Subcutaneous abdominal adipose tissue (tissue), 5 donors: ENCODE results near the gene RBFOX2.
A peak's percentile ranks its signal among the peaks of the same experiment; 100 is the strongest.
"Not testable (repeated sequence)": the region's sequence is repeated elsewhere in the genome, so short reads cannot be mapped to it uniquely, and the experiment has no call there.

ENCODE experiments used
- H3K27ac ChIP-seq: one replicate; pipeline ENCODE4 v1.7.0; 2013; ENCODE audit warnings: low read depth, mild to moderate bottlenecking, inconsistent platforms, low read length, moderate library complexity
- H3K27me3 ChIP-seq, 5 donors: one replicate each; pipeline ENCODE4 v1.7.0; 2013; ENCODE audit warnings: low read length in 5 of 5, inconsistent platforms in 1 of 5; ENCODE audit not compliant: control insufficient read depth in 5 of 5, insufficient read depth in 4 of 5
- H3K36me3 ChIP-seq, 5 donors: one replicate each; pipeline ENCODE4 v1.7.0; 2013; ENCODE audit warnings: low read length in 5 of 5; ENCODE audit not compliant: control insufficient read depth in 5 of 5, insufficient read depth in 5 of 5
- H3K4me1 ChIP-seq, 5 donors: one replicate each; pipeline ENCODE4 v1.7.0; 2013; ENCODE audit warnings: low read length in 5 of 5, mild to moderate bottlenecking in 3 of 5, moderate library complexity in 1 of 5; ENCODE audit not compliant: control insufficient read depth in 5 of 5, insufficient read depth in 5 of 5
- H3K4me3 ChIP-seq, 5 donors: one replicate each; pipeline ENCODE4 v1.7.0; 2013; ENCODE audit warnings: low read length in 5 of 5, low read depth in 1 of 5
- H3K9ac ChIP-seq, 5 donors: one replicate each; pipeline ENCODE4 v1.7.0; 2013; ENCODE audit warnings: low read length in 5 of 5, mild to moderate bottlenecking in 4 of 5, moderate library complexity in 3 of 5
- H3K9me3 ChIP-seq, 5 donors: one replicate each; pipeline ENCODE4 v1.7.0; 2013; ENCODE audit warnings: low read length in 5 of 5; ENCODE audit not compliant: control insufficient read depth in 5 of 5
- donor health status: healthy.
- donor health status: healthy.
- donor health status: healthy.
- donor health status: healthy.
- donor health status: healthy.

RBFOX2 gene

GRCh38 chr22:36022697-36023096, 5.9 kb downstream of the RBFOX2 start:
- Histone ChIP-seq H3K9ac (no peak overlapping the region), H3K4me1 (peaks cover 0 to 42% (median 29%) of the 10 kb centered on the region in 5 donors), H3K36me3 (peaks cover 0 to 2% (median 0%) of the 10 kb centered on the region in 5 donors), H3K9me3 (no peaks in the 10 kb centered on the region), H3K27ac (peak overlapping the region; percentile 13), H3K4me3 (no peak overlapping the region), H3K27me3 (no peaks in the 10 kb centered on the region)

GRCh38 chr22:36022162-36022561, 6.5 kb downstream of the RBFOX2 start:
- Histone ChIP-seq H3K27ac (peak overlapping the region; percentile 13), H3K27me3 (no peaks in the 10 kb centered on the region), H3K4me1 (peaks cover 0 to 40% (median 27%) of the 10 kb centered on the region in 5 donors), H3K4me3 (no peak overlapping the region), H3K36me3 (peaks cover 0 to 2% (median 0%) of the 10 kb centered on the region in 5 donors), H3K9me3 (no peaks in the 10 kb centered on the region), H3K9ac (no peak overlapping the region)

GRCh38 chr22:36021606-36022153, 6.9 kb downstream of the RBFOX2 start:
- H3K4me3 ChIP-seq: no peak overlapping the region
- peaks cover 0 to 40% (median 22%) of the 10 kb centered on the region in 5 donors for H3K4me1 ChIP-seq
- H3K9me3 ChIP-seq: no peaks in the 10 kb centered on the region
- no peaks in the 10 kb centered on the region for H3K27me3 ChIP-seq
- peak overlapping the region in 1 of 5 donors; percentile 25 for H3K9ac ChIP-seq
- peak overlapping the region; percentile 13 for H3K27ac ChIP-seq
- H3K36me3 ChIP-seq: peaks cover 0 to 2% (median 0%) of the 10 kb centered on the region in 5 donors

- H3K4me1 ChIP-seq: peaks cover 3 to 42% (median 22%) of the 10 kb centered on the region in 5 donors
- not testable (repeated sequence) for H3K36me3 ChIP-seq, H3K27me3 ChIP-seq, H3K27ac ChIP-seq, H3K9me3 ChIP-seq, H3K4me3 ChIP-seq, H3K9ac ChIP-seq
Measured at GRCh38 chr22:36020865-36021264, 7.8 kb downstream of the RBFOX2 start.

- no peaks in the 10 kb centered on the region for H3K27me3 ChIP-seq
- no peak overlapping the region for H3K4me3 ChIP-seq
- H3K36me3 ChIP-seq: no peaks in the 10 kb centered on the region
- H3K4me1 ChIP-seq: peaks cover 3 to 43% (median 17%) of the 10 kb centered on the region in 5 donors
- no peaks in the 10 kb centered on the region for H3K9me3 ChIP-seq
- H3K27ac ChIP-seq: no peak overlapping the region
- no peak overlapping the region for H3K9ac ChIP-seq
Measured at GRCh38 chr22:36017651-36018091, 11.0 kb downstream of the RBFOX2 start.

GRCh38 chr22:36016684-36017083, 11.9 kb downstream of the RBFOX2 start:
- no peak overlapping the region for H3K4me3 ChIP-seq
- no peak overlapping the region for H3K27ac ChIP-seq
- H3K4me1 ChIP-seq: peaks cover 3 to 34% (median 11%) of the 10 kb centered on the region in 5 donors
- no peaks in the 10 kb centered on the region for H3K9me3 ChIP-seq
- no peaks in the 10 kb centered on the region for H3K36me3 ChIP-seq
- no peak overlapping the region for H3K9ac ChIP-seq
- H3K27me3 ChIP-seq: no peaks in the 10 kb centered on the region

GRCh38 chr22:36015811-36016529, 12.7 kb downstream of the RBFOX2 start:
- Histone ChIP-seq H3K27me3 (no peaks in the 10 kb centered on the region), H3K4me3 (no peak overlapping the region), H3K36me3 (no peaks in the 10 kb centered on the region), H3K27ac (peak overlapping the region; percentile 7), H3K9me3 (no peaks in the 10 kb centered on the region), H3K4me1 (peaks cover 3 to 31% (median 11%) of the 10 kb centered on the region in 5 donors), H3K9ac (peak overlapping the region in 1 of 5 donors; percentile 30)

- Histone ChIP-seq H3K27ac (peak overlapping the region; percentile 7), H3K36me3 (no peaks in the 10 kb centered on the region), H3K27me3 (no peaks in the 10 kb centered on the region), H3K4me1 (peaks cover 3 to 35% (median 11%) of the 10 kb centered on the region in 5 donors), H3K9me3 (no peaks in the 10 kb centered on the region), H3K4me3 (no peak overlapping the region), H3K9ac (peak overlapping the region in 1 of 5 donors; percentile 6)
Measured at GRCh38 chr22:36015155-36015810, 13.3 kb downstream of the RBFOX2 start.

GRCh38 chr22:36014546-36015074, 14.0 kb downstream of the RBFOX2 start:
- no peaks in the 10 kb centered on the region for H3K9me3 ChIP-seq
- no peak overlapping the region for H3K27ac ChIP-seq
- peaks cover 3 to 37% (median 16%) of the 10 kb centered on the region in 5 donors for H3K4me1 ChIP-seq
- H3K27me3 ChIP-seq: no peaks in the 10 kb centered on the region
- no peak overlapping the region for H3K4me3 ChIP-seq
- no peak overlapping the region for H3K9ac ChIP-seq
- H3K36me3 ChIP-seq: no peaks in the 10 kb centered on the region

GRCh38 chr22:36012332-36012731, 16.3 kb downstream of the RBFOX2 start:
- Histone ChIP-seq H3K27me3 (no peaks in the 10 kb centered on the region), H3K9ac (no peak overlapping the region), H3K9me3 (no peaks in the 10 kb centered on the region), H3K4me1 (peaks cover 0 to 21% (median 12%) of the 10 kb centered on the region in 5 donors), H3K4me3 (no peak overlapping the region), H3K36me3 (no peaks in the 10 kb centered on the region), H3K27ac (no peak overlapping the region)
